Endothelial cell of hepatic sinusoid (primary cell): ENCODE data around the gene NDUFS5.
"Not testable (repeated sequence)": the region's sequence is repeated elsewhere in the genome, so short reads cannot be mapped to it uniquely, and the experiment has no call there.

Experiments
- in situ Hi-C: cut with HindIII; loops from 2 replicates; pipeline ENCODE4 v1.10.0; 2017; ENCODE audit warnings: low sequenced_read_pairs

Gene NDUFS5

GRCh38 chr1:39014956-39015355 lies 11.2 kb upstream of the NDUFS5 start:
- in situ Hi-C loops = not testable (repeated sequence)

GRCh38 chr1:39016604-39017171 lies 9.5 kb upstream of the NDUFS5 start:
- in situ Hi-C loops = no loop called here

GRCh38 chr1:39017266-39017665 lies 8.9 kb upstream of the NDUFS5 start:
- in situ Hi-C loops = no loop called here

- in situ Hi-C loops = not testable (repeated sequence)
These were observed 5.7 kb upstream of the NDUFS5 start for GRCh38 chr1:39020494-39020893.

GRCh38 chr1:39021426-39021825 lies 4.7 kb upstream of the NDUFS5 start:
- in situ Hi-C loops = no loop called here

- in situ Hi-C loops = no loop called here
These were observed 3.0 kb upstream of the NDUFS5 start for GRCh38 chr1:39023140-39023539.

- in situ Hi-C loops = no loop called here
These were observed 837 bp downstream of the NDUFS5 start for GRCh38 chr1:39026866-39027507.

GRCh38 chr1:39034114-39034654 lies 8.0 kb downstream of the NDUFS5 start:
- in situ Hi-C loops = no loop called here

GRCh38 chr1:39036678-39037077 lies 10.5 kb downstream of the NDUFS5 start:
- in situ Hi-C loops = no loop called here

GRCh38 chr1:39043513-39043912 lies 17.4 kb downstream of the NDUFS5 start:
- in situ Hi-C loops = no loop called here

- in situ Hi-C loops = no loop called here
These were observed 18.6 kb downstream of the NDUFS5 start for GRCh38 chr1:39044762-39045161.

GRCh38 chr1:39045231-39045630 lies 19.1 kb downstream of the NDUFS5 start:
- in situ Hi-C loops = no loop called here

- in situ Hi-C loops = no loop called here
These were observed 20.6 kb downstream of the NDUFS5 start for GRCh38 chr1:39046613-39047210.

- in situ Hi-C loops = no loop called here
These were observed 21.5 kb downstream of the NDUFS5 start for GRCh38 chr1:39047374-39048229.

GRCh38 chr1:39048745-39049370 lies 22.7 kb downstream of the NDUFS5 start:
- in situ Hi-C loops = no loop called here

GRCh38 chr1:39050001-39050400 lies 23.9 kb downstream of the NDUFS5 start:
- in situ Hi-C loops = no loop called here

GRCh38 chr1:39051193-39051850 lies 25.2 kb downstream of the NDUFS5 start:
- in situ Hi-C loops = not testable (repeated sequence)

- in situ Hi-C loops = no loop called here
These were observed 25.8 kb downstream of the NDUFS5 start for GRCh38 chr1:39051956-39052355.

GRCh38 chr1:39055213-39055710 lies 29.1 kb downstream of the NDUFS5 start:
- in situ Hi-C loops = not testable (repeated sequence)

- in situ Hi-C loops = not testable (repeated sequence)
These were observed 35.4 kb downstream of the NDUFS5 start for GRCh38 chr1:39061516-39061915.
